GM13977 (cell line): ENCODE measurements around the gene PCDH9.

Source experiments
- DNase-seq: peaks from one replicate; pipeline ENCODE4 v3.0.0; 2012; ENCODE audit warnings: low spot score
- CTCF ChIP-seq: IDR thresholded peaks from 2 replicates; pipeline ENCODE4 v1.5.1; 2012; ENCODE audit warnings: mild to moderate bottlenecking, control low read depth; ENCODE audit not compliant: insufficient read depth; ENCODE audit errors: extremely low read depth, missing control alignments
- in situ Hi-C: fragments of 300-500 bp; cut with MboI; formaldehyde crosslinking; loops from one replicate; pipeline ENCODE4 v1.12.0; 2022; ENCODE audit warnings: low sequenced_read_pairs, low pct_unique_long_range_greater_than_20kb, mixed read lengths, inconsistent platforms; ENCODE audit not compliant: unreplicated experiment

Gene PCDH9

GRCh38 chr13:67231289-67232000 lies 1.3 kb upstream of the PCDH9 start:
- in situ Hi-C loops, result no loop called here
- DNase-seq, result no peak
- TF ChIP-seq CTCF, result no peak

GRCh38 chr13:67230404-67231288 lies 510 bp upstream of the PCDH9 start:
- peak; percentile 90 for DNase-seq
- TF ChIP-seq CTCF, result no peak
- in situ Hi-C loops, result no loop called here

GRCh38 chr13:67228916-67229315 lies 1.2 kb downstream of the PCDH9 start:
- in situ Hi-C loops, result no loop called here
- DNase-seq, result no peak
- no peak for TF ChIP-seq CTCF

GRCh38 chr13:67228031-67228430 lies 2.1 kb downstream of the PCDH9 start:
- DNase-seq, result no peak
- in situ Hi-C loops, result no loop called here
- no peak for TF ChIP-seq CTCF

GRCh38 chr13:67227131-67227983 lies 2.8 kb downstream of the PCDH9 start:
- in situ Hi-C loops, result no loop called here
- TF ChIP-seq CTCF, result no peak
- no peak for DNase-seq

GRCh38 chr13:67226696-67227095 lies 3.4 kb downstream of the PCDH9 start:
- DNase-seq, result no peak
- in situ Hi-C loops, result no loop called here
- no peak for TF ChIP-seq CTCF
